Activated gamma-delta T cell treated with Interleukin-2 at 50 U/mL for 16 hours (primary cell): Measurements from ENCODE around the gene SLC7A1.

ENCODE experiments used
- DNase-seq: peaks from one replicate; pipeline ENCODE4 v3.0.0-alpha.2; 2020

The SLC7A1 gene

DNA sequence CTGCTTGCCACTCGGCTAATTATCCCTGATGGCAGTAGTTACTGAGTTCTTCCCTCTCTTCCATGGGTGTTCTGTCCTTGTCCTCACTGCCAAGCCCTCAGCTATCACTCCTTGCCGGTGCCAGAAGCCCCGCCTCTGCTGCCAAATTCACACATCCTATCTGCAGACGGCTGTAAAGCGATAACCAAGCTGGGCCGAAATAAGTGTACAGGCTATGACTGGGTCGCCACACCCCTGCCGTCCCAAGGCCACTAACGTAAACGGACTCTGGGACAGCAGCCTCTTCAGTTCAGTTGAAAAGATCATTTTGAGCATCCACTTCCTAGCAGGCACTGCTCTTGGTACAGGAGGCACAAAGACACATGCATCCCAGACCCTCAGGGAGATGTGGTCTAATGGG, 13.3 kb downstream of the SLC7A1 start:
- no peak for DNase-seq

DNA sequence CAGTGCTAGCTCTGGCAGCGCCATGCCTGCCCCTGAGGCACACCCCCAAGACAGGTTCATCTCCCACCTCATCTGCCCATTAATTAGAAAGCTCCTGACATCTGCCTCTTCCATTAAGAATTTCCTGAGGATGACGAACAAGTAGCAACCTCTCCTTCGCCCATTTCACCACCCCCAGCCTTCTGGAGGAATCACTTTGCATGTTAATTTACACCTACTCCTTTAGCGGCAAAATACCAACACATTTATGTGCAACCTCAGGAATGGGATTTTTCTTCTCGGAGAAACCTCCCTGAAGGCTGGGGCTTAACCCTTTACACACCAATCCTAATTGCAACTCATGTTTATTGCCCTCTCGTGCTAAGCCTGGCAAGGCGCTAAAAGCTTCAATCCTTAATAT, 13.8 kb downstream of the SLC7A1 start:
- no peak for DNase-seq

DNA sequence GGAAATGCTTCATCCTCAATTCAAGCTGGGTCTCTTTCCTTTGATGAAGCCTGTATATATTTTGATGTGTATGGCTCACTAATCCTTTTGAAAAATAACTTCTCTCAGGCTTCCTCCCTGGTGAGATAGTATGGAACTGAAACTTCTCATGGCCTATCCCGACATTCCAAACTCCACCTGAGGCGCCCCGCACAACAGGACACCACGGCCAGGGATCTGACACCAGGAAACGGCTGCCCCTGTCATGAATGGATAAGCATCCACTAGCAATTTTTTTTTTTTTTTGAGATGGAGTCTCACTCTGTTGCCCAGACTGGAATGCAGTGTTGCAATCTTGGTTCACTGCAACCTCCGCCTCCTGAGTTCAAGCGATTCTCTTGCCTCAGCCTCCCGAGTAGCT, 16.4 kb downstream of the SLC7A1 start:
- DNase-seq = no peak

DNA sequence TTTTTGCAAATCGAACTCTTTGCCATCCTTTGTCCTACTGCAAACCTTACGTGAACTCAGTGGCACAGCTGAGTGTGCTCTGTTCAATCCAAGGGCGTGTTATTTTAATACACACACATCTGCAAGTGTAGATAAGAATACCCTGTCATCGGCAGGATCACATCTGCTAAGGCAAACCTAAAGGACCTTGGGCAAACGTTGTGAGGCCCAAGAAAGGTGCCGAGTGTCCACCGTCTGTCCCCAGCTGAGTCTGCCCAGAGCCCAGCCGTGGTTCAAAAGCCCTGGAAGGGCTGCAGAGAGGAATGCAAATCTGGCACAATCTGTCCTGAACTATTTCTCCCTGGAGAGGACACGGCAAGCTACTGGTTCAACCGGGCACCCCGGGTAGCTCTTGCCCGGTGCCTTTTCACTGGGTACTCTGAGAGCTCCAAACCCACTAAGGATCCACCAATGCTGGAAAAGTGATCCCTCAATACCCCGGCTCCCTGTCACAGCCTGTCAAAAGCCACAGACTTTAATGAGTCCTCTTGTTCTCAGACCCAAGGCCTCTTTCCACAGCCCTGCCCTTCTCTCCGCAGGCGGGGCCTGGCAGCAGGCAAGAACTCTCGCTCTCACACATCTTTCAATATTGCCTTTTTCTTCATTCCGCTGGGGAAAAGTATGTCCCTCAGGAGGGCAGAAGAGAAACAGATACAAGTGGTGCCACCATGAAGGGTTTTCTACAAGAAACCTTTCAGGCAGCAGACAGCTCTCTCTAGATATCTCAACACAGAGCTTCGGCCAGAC, 17.0 kb downstream of the SLC7A1 start:
- DNase-seq = no peak

- DNase-seq = no peak
These were observed 18.1 kb downstream of the SLC7A1 start for GRCh38 chr13:29577136-29578051.

GRCh38 chr13:29576581-29576980, 18.9 kb downstream of the SLC7A1 start:
- DNase-seq = no peak

GRCh38 chr13:29575098-29575497, 20.4 kb downstream of the SLC7A1 start:
- no peak for DNase-seq

GRCh38 chr13:29573190-29573589, 22.3 kb downstream of the SLC7A1 start:
- no peak for DNase-seq

DNA sequence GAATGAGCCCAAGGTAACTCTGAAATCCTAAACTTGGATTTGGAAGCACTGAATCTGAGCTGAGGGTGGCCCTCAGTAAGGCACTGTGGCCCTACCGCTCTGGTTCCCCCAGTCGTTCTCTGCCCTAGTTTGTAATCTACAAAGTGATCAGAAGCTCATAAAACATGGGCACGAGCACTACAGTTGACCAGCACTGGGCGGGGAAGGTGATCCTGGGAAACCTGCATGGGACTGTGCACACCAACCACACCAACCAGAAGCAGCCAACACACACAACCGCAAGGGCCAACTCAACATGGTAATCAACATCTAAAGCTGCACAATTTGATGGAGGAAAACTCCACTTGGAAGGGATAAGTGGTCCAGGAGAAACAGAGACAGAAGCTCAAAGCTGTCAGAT, 22.9 kb downstream of the SLC7A1 start:
- DNase-seq = no peak

DNA sequence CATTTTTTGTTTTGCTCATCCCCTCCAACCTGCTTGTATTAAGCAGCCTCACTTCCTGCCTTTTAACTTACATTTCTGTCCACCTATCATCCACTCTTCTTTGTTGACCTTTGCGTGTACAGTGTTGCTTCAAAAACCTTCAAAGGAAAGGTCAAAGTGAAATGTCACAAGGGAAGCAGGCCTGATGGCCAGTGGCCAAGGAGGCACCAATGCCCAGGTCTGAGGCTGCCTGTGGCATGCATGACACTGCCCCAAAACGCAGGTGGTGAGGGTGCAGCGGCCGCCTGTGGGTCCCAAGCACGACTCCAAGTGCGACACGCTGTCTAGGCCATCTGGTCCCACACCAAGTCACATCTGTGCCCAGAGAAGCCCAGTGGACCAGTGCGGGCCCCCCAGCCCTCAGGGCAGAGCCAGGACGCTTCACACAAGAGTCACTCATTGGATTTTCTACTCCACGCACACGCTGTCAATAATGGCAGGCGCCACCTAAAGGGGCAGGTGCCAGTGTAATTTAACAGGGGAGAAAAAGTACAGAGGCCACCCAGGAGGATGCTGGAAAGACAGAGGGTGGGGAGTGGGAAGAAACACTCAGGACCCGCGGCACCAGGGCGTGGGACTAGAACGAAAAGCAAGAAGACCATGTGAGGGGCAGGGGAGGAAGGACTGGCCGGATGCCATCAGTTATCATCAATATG, 23.5 kb downstream of the SLC7A1 start:
- no peak for DNase-seq

DNA sequence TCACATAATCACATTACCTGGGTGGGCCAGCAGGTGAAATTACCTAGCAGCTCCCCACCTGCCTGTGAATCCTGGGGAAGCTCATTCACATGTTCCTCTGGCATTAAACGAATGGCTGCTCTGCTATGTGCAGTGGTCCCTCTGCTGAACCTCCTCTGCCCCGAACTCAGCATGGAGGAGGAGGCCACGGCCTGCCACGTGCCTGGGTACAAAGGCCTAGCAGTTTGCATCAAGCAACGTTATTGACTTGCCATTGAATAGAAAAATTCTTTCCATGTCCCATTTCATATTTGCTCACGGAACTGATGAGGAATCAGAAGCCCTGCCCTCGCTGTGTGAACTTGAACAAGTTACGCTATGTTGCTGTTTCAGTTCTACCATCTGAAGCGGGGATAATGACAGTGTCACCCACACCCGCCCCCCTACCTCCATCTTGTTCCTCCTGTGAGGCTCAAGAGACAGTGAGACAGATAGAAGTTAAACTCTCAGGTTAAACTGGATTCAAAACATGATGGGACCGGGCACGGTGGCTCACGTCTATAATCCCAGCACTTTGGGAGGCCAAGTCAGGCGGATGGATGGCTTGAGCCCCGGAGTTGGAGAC, 25.3 kb downstream of the SLC7A1 start:
- DNase-seq = no peak

GRCh38 chr13:29569253-29570050, 26.0 kb downstream of the SLC7A1 start:
- DNase-seq = no peak

DNA sequence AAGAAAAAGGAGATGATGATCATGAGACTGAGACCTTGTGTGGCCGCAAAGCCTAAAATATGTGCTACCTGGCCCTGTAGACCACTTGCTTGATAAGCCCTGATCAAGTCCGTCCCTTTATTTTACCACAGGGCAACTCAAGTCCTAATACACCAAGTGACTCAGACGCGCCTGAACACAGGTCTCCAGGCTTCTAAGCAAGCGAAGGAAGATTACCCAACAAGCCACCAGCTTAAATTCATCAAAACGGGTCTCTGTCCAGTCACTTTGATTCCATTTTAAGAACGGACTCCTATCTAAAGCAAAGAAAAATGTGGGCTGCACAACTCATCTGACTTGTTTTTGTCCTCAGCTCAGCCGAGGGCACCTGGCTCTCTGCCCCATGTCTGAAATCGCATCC, 26.8 kb downstream of the SLC7A1 start:
- DNase-seq = no peak

DNA sequence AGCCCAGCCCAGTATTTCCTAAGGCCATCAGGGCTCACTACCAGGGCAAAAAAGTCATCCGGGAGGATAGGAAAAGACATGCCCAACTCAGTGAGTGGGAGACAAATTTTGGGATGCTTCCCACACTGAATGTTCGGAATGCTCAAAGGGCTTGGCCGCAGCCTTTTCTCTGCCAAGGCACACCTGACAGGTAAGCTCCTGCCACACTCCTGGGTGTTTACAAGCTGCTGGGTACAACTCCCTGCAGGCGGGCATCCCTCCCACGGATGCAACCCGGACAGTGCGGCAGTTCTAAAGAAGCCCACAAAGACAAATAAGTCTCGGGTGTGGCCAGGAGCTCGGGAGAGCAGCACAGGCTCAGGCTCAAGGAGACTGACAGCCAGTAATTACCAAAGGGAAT, 28.1 kb downstream of the SLC7A1 start:
- DNase-seq = no peak

DNA sequence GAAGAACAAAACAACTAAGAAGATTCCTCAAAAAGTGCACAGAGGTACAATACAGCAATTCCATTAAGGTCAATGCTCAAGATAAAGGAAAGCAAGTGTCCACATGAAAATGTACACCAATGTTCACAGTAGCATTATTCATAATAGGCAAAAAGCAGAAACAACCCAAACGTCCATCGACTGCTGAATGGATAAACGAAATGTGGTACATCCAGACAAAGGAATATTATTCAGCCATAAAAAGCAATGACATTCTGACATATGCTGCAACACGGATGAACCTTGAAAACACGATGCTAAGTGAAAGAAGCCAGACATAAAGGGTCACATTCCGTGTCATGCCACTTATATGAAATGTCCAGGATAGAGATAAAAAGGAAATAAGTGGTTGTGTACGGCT, 29.3 kb downstream of the SLC7A1 start:
- DNase-seq = no peak

DNA sequence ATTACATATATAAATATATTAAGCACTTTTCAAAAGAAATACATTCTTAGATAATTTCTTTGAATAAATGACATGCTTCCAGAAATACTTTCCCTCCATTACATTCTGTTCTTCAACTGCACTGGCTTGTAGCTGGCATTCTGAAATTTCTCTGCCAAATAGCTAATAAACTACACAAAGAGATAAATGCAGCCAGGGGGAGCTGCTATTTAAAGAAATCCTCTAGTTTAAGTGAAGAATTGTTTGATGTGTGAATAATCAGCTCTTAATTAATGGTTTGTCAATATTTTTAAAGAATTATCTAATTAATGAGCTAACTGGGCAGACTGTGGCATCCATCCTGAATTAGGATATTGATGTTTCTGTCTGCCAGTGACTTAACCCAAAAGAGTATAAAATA, 30.7 kb downstream of the SLC7A1 start:
- no peak for DNase-seq

- no peak for DNase-seq
These were observed 31.1 kb downstream of the SLC7A1 start for GRCh38 chr13:29564373-29564772.

DNA sequence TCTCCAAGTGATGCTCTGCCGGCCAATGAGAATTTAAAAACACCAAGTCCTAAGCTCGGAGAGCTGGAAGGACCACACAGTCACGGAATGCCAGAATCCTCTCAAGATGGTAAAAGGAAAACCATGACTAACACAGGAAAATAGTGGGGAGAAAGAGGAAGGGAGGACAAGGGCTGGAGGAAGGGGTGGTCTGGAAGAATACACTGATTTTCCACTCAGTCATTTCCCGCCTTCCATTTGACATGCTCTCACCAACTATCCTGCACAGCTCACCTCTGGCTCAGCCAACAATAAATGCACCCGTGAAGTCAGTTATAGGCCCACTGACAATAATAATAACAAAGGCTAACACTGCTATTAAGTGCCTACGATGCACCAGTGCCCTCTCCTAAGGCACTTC, 31.5 kb downstream of the SLC7A1 start:
- DNase-seq = no peak

DNA sequence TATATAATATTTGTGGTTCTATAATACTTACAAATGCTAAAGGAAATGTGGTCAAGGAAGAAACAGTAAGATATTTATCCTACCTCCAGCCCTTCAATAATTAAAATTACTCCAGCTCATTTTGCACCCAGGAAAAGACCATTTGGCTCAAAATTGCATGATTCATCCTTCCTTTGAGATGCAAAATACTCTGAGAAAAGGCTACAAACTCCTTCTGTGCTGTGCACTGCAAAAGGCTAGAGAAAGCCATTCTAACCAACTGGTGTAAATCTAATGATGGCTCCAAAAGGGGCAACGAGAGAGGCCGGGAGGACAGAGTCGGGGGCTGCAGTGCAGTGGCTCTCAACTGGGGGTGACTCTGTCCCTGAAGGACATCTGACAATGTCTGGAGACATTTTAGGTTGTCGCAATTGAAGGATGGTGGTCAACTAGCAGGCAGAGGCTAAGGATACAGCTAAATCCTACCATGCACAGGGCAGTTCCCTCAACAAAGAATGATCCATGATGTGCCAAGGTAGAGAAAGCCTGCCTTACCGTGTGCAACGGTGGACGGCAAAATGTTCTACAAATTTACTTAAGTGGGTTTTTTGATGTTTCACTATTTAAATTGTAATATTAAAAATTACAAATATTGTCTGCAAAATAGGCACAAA, 32.6 kb downstream of the SLC7A1 start:
- no peak for DNase-seq

- DNase-seq = no peak
These were observed 33.6 kb downstream of the SLC7A1 start for GRCh38 chr13:29561918-29562317.

DNA sequence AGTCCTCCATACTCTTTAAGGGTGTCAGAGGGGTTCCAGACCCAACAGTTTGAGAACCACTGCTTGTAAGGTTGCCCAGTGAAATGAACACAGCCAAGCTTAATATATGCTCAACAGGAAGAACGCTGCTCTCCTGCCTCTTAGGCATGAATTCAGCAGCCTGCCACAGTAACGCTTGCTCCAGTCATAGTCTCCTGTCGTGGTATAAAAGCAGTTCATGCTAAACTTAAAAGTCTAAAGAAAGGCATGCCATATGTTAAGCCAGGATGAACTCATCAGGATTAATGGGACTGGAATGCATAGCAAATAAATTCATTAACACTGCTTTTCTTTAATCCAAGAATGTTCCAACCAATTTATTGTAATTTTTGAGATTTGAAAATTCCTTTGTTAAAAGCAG, 38.7 kb downstream of the SLC7A1 start:
- no peak for DNase-seq

DNA sequence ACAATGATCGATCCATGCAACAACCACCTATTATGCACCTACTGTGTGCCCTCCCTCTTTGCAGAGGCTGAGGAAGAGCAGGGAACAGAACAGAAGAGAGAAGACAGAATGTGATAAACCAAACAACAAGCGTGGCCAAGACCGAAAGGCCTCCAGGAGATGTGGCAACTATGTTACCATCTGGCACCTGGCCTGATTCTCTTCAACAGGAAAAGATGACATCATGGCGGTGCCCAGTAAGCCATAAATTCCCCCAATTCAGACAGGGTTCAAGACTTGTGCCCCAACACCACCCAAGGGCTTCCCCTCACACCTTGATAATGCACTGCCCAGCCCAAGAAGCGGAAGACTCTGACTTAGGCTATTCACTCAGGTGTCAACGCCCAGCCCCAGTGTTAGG, 44.3 kb downstream of the SLC7A1 start:
- DNase-seq = no peak
